GM12878 (cell line): ENCODE measurements around the gene DUSP16. TPM values are rescaled to one million over a fixed set of nuclear protein-coding genes. Genes with fewer than 3 reads are reported as not detected.

Experiments used
- ATAC-seq: fragments of 200-7000 bp; cut with Tn5 transposase; 3 replicates; pipeline ENCODE4 v1.9.1; 2020; ENCODE audit warnings: mild to moderate bottlenecking, moderate library complexity
- BruUV-seq: library from RNA; stranded (reverse); fragments of 400-500 nt; replicated peaks from 2 replicates; lab custom pipeline; 2021; lab: Mats Ljungman, UMichigan
- CTCF ChIA-PET: fragments of 300-600 bp; sonication (Branson Sonifier 250); formaldehyde crosslinking; extraction: SDS; loops from one replicate; lab custom pipeline; 2021; ENCODE audit warnings: inconsistent platforms; lab: Yijun Ruan, JAX
- POLR2A ChIA-PET: fragments of 350-600 bp; formaldehyde crosslinking; extraction: SDS; loops from one replicate; lab custom pipeline; 2021; ENCODE audit warnings: inconsistent platforms; lab: Charles Lee
- RAD21 ChIA-PET: fragments of 300-600 bp; sonication (Branson Sonifier 250); formaldehyde crosslinking; loops from one replicate; lab custom pipeline; 2023; ENCODE audit warnings: antibody characterized with exemption; ENCODE audit not compliant: unreplicated experiment; lab: Charles Lee
- SMC1A ChIA-PET: fragments of 300-600 bp; sonication (Branson Sonifier 250); formaldehyde crosslinking; loops from one replicate; lab custom pipeline; 2023; ENCODE audit not compliant: unreplicated experiment, uncharacterized antibody; lab: Charles Lee
- DNase-seq: peaks from one replicate; pipeline ENCODE4 v3.0.0-alpha.2; 2011; ENCODE audit warnings: low read depth, low spot score
- FAIRE-seq: peaks from 3 replicates; lab custom pipeline; 2011; peaks lifted over from hg19 to GRCh38; lab: Jason Lieb, UNC
- H2AFZ ChIP-seq: 2 replicates; pipeline ENCODE4 v1.6.0; 2011; ENCODE audit warnings: low read depth, low read length, control low read depth; ENCODE audit not compliant: control insufficient read depth
- H3K27ac ChIP-seq: 2 replicates; pipeline ENCODE4 v1.5.1; 2011; ENCODE audit warnings: control low read depth; ENCODE audit not compliant: control insufficient read depth, insufficient read depth
- H3K27me3 ChIP-seq, 2 experiments: replicated peaks in 1 of 2; 2 replicates each; pipeline versions ENCODE4 v1.6.0 to v1.6.1; 2011; ENCODE audit warnings: low read length in 1 of 2; ENCODE audit not compliant: control insufficient read depth in 2 of 2, insufficient read depth in 2 of 2
- H3K36me3 ChIP-seq, 2 experiments: 2 replicates each; pipeline ENCODE4 v1.5.1; 2011; ENCODE audit warnings: low read length in 1 of 2; ENCODE audit not compliant: control insufficient read depth in 2 of 2, insufficient read depth in 2 of 2
- H3K4me1 ChIP-seq: 2 replicates; pipeline ENCODE4 v1.6.1; 2011; ENCODE audit warnings: mild to moderate bottlenecking, low read length, moderate library complexity, mixed read lengths; ENCODE audit not compliant: control insufficient read depth, insufficient read depth
- H3K4me2 ChIP-seq: 2 replicates; pipeline ENCODE4 v1.6.0; 2011; ENCODE audit warnings: control low read depth; ENCODE audit not compliant: control insufficient read depth, insufficient read depth
- H3K4me3 ChIP-seq: fragments of 200-600 bp; sonication (generic); 2 replicates; pipeline ENCODE4 v1.5.1; 2016
- H3K79me2 ChIP-seq: 2 replicates; pipeline ENCODE4 v1.6.0; 2011; ENCODE audit warnings: low read length; ENCODE audit not compliant: control insufficient read depth, insufficient read depth
- H3K9ac ChIP-seq: 2 replicates; pipeline ENCODE4 v1.8.0; 2011; ENCODE audit warnings: low read length, control low read depth, mixed read lengths; ENCODE audit not compliant: control insufficient read depth, insufficient read depth
- H3K9me3 ChIP-seq: replicated peaks from 3 replicates; pipeline ENCODE4 v1.5.1; 2011; ENCODE audit warnings: mild to moderate bottlenecking, low read length; ENCODE audit not compliant: control insufficient read depth, insufficient read depth
- H4K20me1 ChIP-seq: 2 replicates; pipeline ENCODE4 v1.6.0; 2011; ENCODE audit not compliant: control insufficient read depth, insufficient read depth
- DPF2 ChIP-seq: fragments of 450-650 bp; IDR thresholded peaks from 2 replicates; pipeline ENCODE4 v1.6.1; 2017; ENCODE audit warnings: mild to moderate bottlenecking
- IKZF2 ChIP-seq, 2 experiments: fragments of 450-650 bp; IDR thresholded peaks; 2 replicates each; pipeline ENCODE4 v1.6.1; 2017; ENCODE audit warnings: mild to moderate bottlenecking in 2 of 2, moderate library complexity in 2 of 2
- JUNB ChIP-seq: IDR thresholded peaks from 2 replicates; pipeline ENCODE4 v1.6.1; 2016; ENCODE audit warnings: antibody characterized with exemption, mild to moderate bottlenecking
- RUNX3 ChIP-seq: IDR thresholded peaks from 2 replicates; pipeline ENCODE4 v1.6.1; 2012; ENCODE audit warnings: low read length, inconsistent platforms
- TCF3 ChIP-seq: IDR thresholded peaks from 2 replicates; pipeline ENCODE4 v1.6.1; 2012; ENCODE audit warnings: low read depth, mild to moderate bottlenecking, low read length, borderline replicate concordance; ENCODE audit not compliant: insufficient read depth
- TCF7 ChIP-seq: IDR thresholded peaks from 2 replicates; pipeline ENCODE4 v1.6.1; 2014; ENCODE audit warnings: antibody characterized with exemption, borderline replicate concordance
- WGBS: methylation state at CpG from one replicate; pipeline ENCODE4 v1.1.6; 2016; ENCODE audit warnings: low lambda C conversion rate; ENCODE audit not compliant: insufficient replicate concordance, insufficient coverage; ENCODE audit errors: missing lambda C conversion rate; 5-methylcytosine and 5-hydroxymethylcytosine counted together
- in situ Hi-C: fragments of 300-500 bp; cut with MboI; formaldehyde crosslinking; loops from 9 replicates; pipeline ENCODE4 v1.14.3; 2018; ENCODE audit warnings: mixed read lengths
- intact Hi-C: fragments of 100-400 bp; cut with micrococcal nuclease; formaldehyde crosslinking; loops from one replicate; pipeline ENCODE4 v1.14.2; 2022; ENCODE audit not compliant: unreplicated experiment
- polyA plus RNA-seq, 11 experiments: library from polyadenylated mRNA; depleted of rRNA in 4 of 11; unstranded in 6 of 11; stranded (reverse) in 5 of 11; fragments of >200 nt; fragmentation: Nextera tagmentation in 4 of 11; fragmentation: Illumina TruSeq in 1 of 11; extraction: Ambion mirVana in 4 of 11; extraction: Trizol in 1 of 11; gene quantifications; 1 replicate in 1 of 11; 2 replicates in 10 of 11; pipeline versions ENCODE4 v1.2.1 to v1.2.3, GENCODE V29; 2011 to 2016; ENCODE audit warnings: inconsistent platforms in 2 of 11, missing spikeins in 2 of 11, low read depth in 1 of 11
- total RNA-seq, 4 experiments: library from RNA; depleted of rRNA in 3 of 4; stranded (reverse); fragments of >200 nt in 3 of 4; fragmentation: Illumina TruSeq in 1 of 4; extraction: Trizol in 1 of 4; gene quantifications; 2 replicates each; pipeline versions ENCODE4 v1.2.1 to v1.2.3, GENCODE V29; 2013 to 2021
- TF ChIP-seq, protein P1 (sequence below): fragments of 450-650 bp; IDR thresholded peaks from 2 replicates; pipeline ENCODE4 v1.6.1; 2017; ENCODE audit warnings: mild to moderate bottlenecking, moderate library complexity
- TF ChIP-seq, protein P2 (sequence below): fragments of 450-650 bp; IDR thresholded peaks from 2 replicates; pipeline ENCODE4 v1.6.1; 2017; ENCODE audit warnings: mild to moderate bottlenecking, low read depth, inconsistent platforms; ENCODE audit not compliant: poor library complexity, severe bottlenecking
- TF ChIP-seq, protein P3 (sequence below): IDR thresholded peaks from 2 replicates; pipeline ENCODE4 v1.6.1; 2012; ENCODE audit warnings: low read length, inconsistent platforms

DUSP16 gene
- total and polyA plus RNA-seq, 10 of the 15 experiments (the other 5 are each of a cell fraction or from before 2014, with no cell fraction given), result 3.9 to 75.3 (median 26.8) TPM

DNA sequence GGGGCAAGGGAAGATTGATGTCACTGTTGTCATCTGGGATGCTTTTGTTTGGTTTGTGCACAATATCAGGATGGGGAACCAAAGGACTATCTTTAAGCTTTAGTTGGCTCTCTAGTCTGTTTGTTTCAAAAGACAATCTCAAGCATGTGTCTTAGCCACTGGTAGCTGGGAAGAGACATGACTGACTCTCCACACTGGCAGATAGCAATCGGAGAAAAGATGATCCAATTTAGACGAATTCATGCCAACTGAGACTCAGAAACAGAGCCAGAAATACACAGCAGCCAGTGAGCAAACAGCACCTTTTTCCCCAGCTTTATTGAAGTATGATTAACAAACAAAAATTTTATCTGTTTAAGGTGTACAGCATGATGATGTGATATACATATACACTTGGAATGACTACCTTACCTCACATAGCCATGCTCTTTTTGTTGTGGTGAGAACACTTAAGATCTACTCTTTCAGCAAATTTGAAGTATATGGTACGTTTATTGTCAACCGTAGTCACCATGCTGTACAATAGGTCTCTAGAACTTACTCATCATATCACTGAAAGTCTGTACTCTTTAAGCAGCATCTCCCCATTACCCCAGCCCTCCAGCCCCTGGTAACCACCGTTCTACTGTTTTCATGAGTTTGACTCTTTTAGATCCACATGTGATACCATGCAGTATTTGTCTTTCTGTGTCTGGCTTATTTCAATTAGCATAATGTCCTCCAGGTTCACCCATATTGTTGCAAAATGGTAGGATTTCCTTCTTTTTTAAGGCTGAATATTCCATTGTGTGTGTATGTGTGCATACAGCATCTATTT is 50.6 kb downstream of the DUSP16 start:
- Histone ChIP-seq H3K27ac (no peak overlapping the region), H3K4me2 (no peak overlapping the region), H2AFZ (no peak overlapping the region), H3K9ac (no peak overlapping the region), H3K4me3 (no peak overlapping the region), H3K79me2 (peaks cover 12% of the 10 kb centered on the region), H3K36me3 (peaks cover 0 to 3% of the 10 kb centered on the region in 2 experiments; a peak in 3 of 4 replicates), H3K4me1 (peaks cover 1% of the 10 kb centered on the region; the same call in 1 of the 2 replicates), H4K20me1 (no peaks in the 10 kb centered on the region), H3K27me3 (no peaks in the 10 kb centered on the region), H3K9me3 (no peaks in the 10 kb centered on the region)
- in situ Hi-C loops (no loop called here), intact Hi-C loops (no loop called here)
- TF ChIP-seq, protein P1, sequence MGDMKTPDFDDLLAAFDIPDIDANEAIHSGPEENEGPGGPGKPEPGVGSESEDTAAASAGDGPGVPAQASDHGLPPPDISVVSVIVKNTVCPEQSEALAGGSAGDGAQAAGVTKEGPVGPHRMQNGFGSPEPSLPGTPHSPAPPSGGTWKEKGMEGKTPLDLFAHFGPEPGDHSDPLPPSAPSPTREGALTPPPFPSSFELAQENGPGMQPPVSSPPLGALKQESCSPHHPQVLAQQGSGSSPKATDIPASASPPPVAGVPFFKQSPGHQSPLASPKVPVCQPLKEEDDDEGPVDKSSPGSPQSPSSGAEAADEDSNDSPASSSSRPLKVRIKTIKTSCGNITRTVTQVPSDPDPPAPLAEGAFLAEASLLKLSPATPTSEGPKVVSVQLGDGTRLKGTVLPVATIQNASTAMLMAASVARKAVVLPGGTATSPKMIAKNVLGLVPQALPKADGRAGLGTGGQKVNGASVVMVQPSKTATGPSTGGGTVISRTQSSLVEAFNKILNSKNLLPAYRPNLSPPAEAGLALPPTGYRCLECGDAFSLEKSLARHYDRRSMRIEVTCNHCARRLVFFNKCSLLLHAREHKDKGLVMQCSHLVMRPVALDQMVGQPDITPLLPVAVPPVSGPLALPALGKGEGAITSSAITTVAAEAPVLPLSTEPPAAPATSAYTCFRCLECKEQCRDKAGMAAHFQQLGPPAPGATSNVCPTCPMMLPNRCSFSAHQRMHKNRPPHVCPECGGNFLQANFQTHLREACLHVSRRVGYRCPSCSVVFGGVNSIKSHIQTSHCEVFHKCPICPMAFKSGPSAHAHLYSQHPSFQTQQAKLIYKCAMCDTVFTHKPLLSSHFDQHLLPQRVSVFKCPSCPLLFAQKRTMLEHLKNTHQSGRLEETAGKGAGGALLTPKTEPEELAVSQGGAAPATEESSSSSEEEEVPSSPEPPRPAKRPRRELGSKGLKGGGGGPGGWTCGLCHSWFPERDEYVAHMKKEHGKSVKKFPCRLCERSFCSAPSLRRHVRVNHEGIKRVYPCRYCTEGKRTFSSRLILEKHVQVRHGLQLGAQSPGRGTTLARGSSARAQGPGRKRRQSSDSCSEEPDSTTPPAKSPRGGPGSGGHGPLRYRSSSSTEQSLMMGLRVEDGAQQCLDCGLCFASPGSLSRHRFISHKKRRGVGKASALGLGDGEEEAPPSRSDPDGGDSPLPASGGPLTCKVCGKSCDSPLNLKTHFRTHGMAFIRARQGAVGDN, result 0 out of 2 replicates have a peak, but pooled peaks have one; percentile 28
- TF ChIP-seq, protein P2, sequence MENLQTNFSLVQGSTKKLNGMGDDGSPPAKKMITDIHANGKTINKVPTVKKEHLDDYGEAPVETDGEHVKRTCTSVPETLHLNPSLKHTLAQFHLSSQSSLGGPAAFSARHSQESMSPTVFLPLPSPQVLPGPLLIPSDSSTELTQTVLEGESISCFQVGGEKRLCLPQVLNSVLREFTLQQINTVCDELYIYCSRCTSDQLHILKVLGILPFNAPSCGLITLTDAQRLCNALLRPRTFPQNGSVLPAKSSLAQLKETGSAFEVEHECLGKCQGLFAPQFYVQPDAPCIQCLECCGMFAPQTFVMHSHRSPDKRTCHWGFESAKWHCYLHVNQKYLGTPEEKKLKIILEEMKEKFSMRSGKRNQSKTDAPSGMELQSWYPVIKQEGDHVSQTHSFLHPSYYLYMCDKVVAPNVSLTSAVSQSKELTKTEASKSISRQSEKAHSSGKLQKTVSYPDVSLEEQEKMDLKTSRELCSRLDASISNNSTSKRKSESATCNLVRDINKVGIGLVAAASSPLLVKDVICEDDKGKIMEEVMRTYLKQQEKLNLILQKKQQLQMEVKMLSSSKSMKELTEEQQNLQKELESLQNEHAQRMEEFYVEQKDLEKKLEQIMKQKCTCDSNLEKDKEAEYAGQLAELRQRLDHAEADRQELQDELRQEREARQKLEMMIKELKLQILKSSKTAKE, result peak; percentile 33
- TF ChIP-seq, protein P3, sequence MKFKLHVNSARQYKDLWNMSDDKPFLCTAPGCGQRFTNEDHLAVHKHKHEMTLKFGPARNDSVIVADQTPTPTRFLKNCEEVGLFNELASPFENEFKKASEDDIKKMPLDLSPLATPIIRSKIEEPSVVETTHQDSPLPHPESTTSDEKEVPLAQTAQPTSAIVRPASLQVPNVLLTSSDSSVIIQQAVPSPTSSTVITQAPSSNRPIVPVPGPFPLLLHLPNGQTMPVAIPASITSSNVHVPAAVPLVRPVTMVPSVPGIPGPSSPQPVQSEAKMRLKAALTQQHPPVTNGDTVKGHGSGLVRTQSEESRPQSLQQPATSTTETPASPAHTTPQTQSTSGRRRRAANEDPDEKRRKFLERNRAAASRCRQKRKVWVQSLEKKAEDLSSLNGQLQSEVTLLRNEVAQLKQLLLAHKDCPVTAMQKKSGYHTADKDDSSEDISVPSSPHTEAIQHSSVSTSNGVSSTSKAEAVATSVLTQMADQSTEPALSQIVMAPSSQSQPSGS, result no peak
- TF ChIP-seq TCF3 (no peak), IKZF2 (IDR thresholded peaks at IDR 0.05) (peak in 1 of 2 experiments; percentile 17; a peak in 1 of 4 replicates), JUNB (peak; percentile 50; the same call in 1 of the 2 replicates), TCF7 (peak; percentile 57; the same call in 1 of the 2 replicates), DPF2 (0 out of 2 replicates have a peak, but pooled peaks have one; percentile 10), RUNX3 (peak; percentile 59)
- RAD21 ChIA-PET, result interaction anchor here (0.9 to 1.3 kb wide), 3 partner anchors 11 to 225 kb away, joined by 3 to 4 read pairs (median 3); no protein-coding TSS in a partner anchor
- DNase-seq (no peak), ATAC-seq (peak; percentile 84), FAIRE-seq (no peak)
- CTCF ChIA-PET, result interaction anchor here (1.1 to 1.2 kb wide), 2 partner anchors 35 to 143 kb away, joined by 3 to 4 read pairs; no protein-coding TSS in a partner anchor
- SMC1A ChIA-PET, result interaction anchor here (0.9 to 4.0 kb wide), 6 partner anchors 11 to 135 kb away, joined by 3 to 16 read pairs (median 4); no protein-coding TSS in a partner anchor
- 74% methylated on average over 5 of the region's 5 CpGs for WGBS
- POLR2A ChIA-PET, result interaction anchor here (0.5 to 1.6 kb wide), 3 partner anchors 9 to 46 kb away, joined by 3 to 6 read pairs (median 4); no protein-coding TSS in a partner anchor
- no TSS peak for BruUV-seq
